CD8-positive, alpha-beta memory T cell (primary cell): ENCODE data around the gene RABGAP1. TPM values are rescaled to one million over a fixed set of nuclear protein-coding genes. Genes with fewer than 3 reads are reported as not detected.

Experiments
- CTCF ChIA-PET: fragments of 350-600 bp; sonication (Branson Sonifier 250); formaldehyde crosslinking; loops from one replicate; lab custom pipeline; 2021; ENCODE audit warnings: antibody characterized with exemption; lab: Charles Lee
- POLR2A ChIA-PET: fragments of 350-600 bp; sonication (Branson Sonifier 250); formaldehyde crosslinking; loops from one replicate; lab custom pipeline; 2021; ENCODE audit warnings: antibody characterized with exemption; lab: Charles Lee
- DNase-seq, 5 donors: peaks; one replicate each; pipeline versions ENCODE4 v3.0.0 to v3.0.0-alpha.2; 2020 to 2022; ENCODE audit warnings: mixed read lengths in 1 of 5
- H3K27ac ChIP-seq: one replicate; pipeline ENCODE4 v1.7.0; 2013; ENCODE audit warnings: low read depth, mild to moderate bottlenecking, low read length, moderate library complexity
- H3K27me3 ChIP-seq: 2 replicates; pipeline ENCODE4 v1.7.0; 2013; ENCODE audit warnings: low read length, mild to moderate bottlenecking; ENCODE audit not compliant: insufficient read depth, poor library complexity, severe bottlenecking
- H3K36me3 ChIP-seq: 2 replicates; pipeline ENCODE4 v1.7.0; 2013; ENCODE audit warnings: mild to moderate bottlenecking, low read length, moderate library complexity; ENCODE audit not compliant: insufficient read depth
- H3K4me1 ChIP-seq: 2 replicates; pipeline ENCODE4 v1.7.0; 2013; ENCODE audit warnings: mild to moderate bottlenecking, low read length, moderate library complexity; ENCODE audit not compliant: insufficient read depth
- H3K4me3 ChIP-seq: 2 replicates; pipeline ENCODE4 v1.7.0; 2013; ENCODE audit warnings: mild to moderate bottlenecking, low read length
- H3K9me3 ChIP-seq: 2 replicates; pipeline ENCODE4 v1.7.0; 2013; ENCODE audit warnings: mild to moderate bottlenecking, low read length
- H3K27ac Mint-ChIP-seq, 8 donors: one replicate each; pipeline ENCODE4 v1.8.0; 2020 to 2021; ENCODE audit warnings: mixed read lengths in 8 of 8, mild to moderate bottlenecking in 6 of 8, inconsistent platforms in 3 of 8, moderate library complexity in 3 of 8
- H3K27me3 Mint-ChIP-seq, 2 donors: one replicate each; pipeline ENCODE4 v1.8.0; 2020 to 2021; ENCODE audit warnings: mixed read lengths in 2 of 2, mild to moderate bottlenecking in 1 of 2, moderate library complexity in 1 of 2
- H3K36me3 Mint-ChIP-seq, 3 donors: one replicate each; pipeline ENCODE4 v1.8.0; 2020 to 2021; ENCODE audit warnings: mixed read lengths in 3 of 3, inconsistent platforms in 1 of 3, mild to moderate bottlenecking in 1 of 3
- H3K4me1 Mint-ChIP-seq, 3 donors: one replicate each; pipeline ENCODE4 v1.8.0; 2020 to 2021; ENCODE audit warnings: mixed read lengths in 3 of 3, inconsistent platforms in 1 of 3, mild to moderate bottlenecking in 1 of 3
- H3K4me3 Mint-ChIP-seq, 7 donors: one replicate each; pipeline ENCODE4 v1.8.0; 2020 to 2021; ENCODE audit warnings: mixed read lengths in 7 of 7, mild to moderate bottlenecking in 6 of 7, moderate library complexity in 4 of 7, inconsistent platforms in 2 of 7
- H3K9me3 Mint-ChIP-seq, 5 donors: one replicate each; pipeline ENCODE4 v1.8.0; 2020 to 2022; ENCODE audit warnings: mixed read lengths in 5 of 5, mild to moderate bottlenecking in 3 of 5, moderate library complexity in 2 of 5, inconsistent platforms in 1 of 5
- polyA plus RNA-seq: library from polyadenylated mRNA; unstranded; fragments of 300-500 nt; fragmentation: Illumina TruSeq; gene quantifications from one replicate; pipeline ENCODE4 v1.2.3, GENCODE V29; 2021
- total RNA-seq, 2 experiments: library from RNA; stranded (reverse); gene quantifications; one replicate each; pipeline ENCODE4 v1.2.3, GENCODE V29; 2021

The RABGAP1 gene
- total and polyA plus RNA-seq, 3 experiments from 2014 or later = 20.7 to 24.3 (median 22.2) TPM

DNA sequence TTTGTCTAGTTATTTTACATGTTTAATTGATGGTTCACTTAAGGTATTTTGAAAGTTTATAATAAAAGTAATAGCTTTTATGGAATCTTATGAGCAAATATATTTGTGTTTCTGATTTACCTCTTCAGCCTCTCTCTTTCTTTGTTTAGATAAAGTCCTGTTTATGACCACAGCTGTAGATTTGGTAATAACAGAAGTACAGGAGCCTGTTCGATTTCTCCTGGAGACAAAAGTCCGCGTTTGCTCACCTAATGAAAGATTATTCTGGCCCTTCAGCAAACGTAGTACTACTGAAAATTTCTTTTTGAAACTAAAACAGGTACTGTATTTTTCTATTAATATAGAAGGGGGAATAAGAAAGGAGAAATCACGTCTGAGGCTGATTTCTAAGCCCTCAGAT lies 57.6 kb downstream of the RABGAP1 start:
- ChIA-PET CTCF (no interaction called here), POLR2A (no interaction called here)
- peaks cover 6 to 66% (median 20%) of the 10 kb centered on the region in 3 donors for H3K36me3 Mint-ChIP-seq
- no peaks in the 10 kb centered on the region for H3K9me3 Mint-ChIP-seq
- no peaks in the 10 kb centered on the region for H3K9me3 ChIP-seq
- H3K36me3 ChIP-seq = peaks cover 5% of the 10 kb centered on the region
- no peaks in the 10 kb centered on the region for H3K4me1 Mint-ChIP-seq
- H3K4me3 Mint-ChIP-seq = no peak overlapping the region
- no peak for DNase-seq
- no peak overlapping the region for H3K27ac ChIP-seq
- H3K27ac Mint-ChIP-seq = no peak overlapping the region
- H3K27me3 Mint-ChIP-seq = no peaks in the 10 kb centered on the region
- no peaks in the 10 kb centered on the region for H3K4me1 ChIP-seq
- no peaks in the 10 kb centered on the region for H3K27me3 ChIP-seq
- no peak overlapping the region for H3K4me3 ChIP-seq

DNA sequence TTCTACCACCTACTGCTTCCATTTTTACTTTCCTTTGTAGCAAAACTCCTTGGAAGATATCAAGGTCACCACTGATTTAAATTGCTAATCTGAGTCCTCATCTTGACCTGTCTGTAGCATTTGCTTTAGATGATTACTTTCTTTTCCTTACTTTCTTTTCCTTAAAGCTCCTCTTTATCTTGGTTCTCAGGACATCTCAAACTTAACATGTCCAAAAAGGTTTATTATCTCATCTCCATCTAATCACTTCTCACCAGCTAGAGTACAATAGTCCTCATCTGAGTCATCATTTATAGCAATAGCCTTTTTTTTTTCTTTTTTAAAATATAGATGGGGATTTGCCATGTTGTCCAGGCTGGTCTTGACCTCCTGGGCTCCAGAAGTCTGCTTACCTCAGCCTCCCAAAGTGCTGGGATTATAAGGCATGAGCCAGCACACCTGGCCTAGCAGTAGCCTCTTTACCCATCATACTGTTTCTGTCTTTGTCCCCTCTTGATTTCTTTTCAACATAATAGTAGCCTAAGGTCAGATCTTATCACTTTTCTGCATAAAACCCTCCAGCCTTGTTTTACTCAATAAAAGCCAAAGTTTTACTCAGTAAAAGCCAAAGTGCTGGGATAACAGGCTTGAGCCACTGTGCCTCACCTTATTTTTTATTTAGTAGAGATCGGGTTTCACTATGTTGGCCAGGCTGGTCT lies 59.7 kb downstream of the RABGAP1 start:
- DNase-seq = no peak
- Histone ChIP-seq H3K27ac (no peak overlapping the region), H3K4me1 (no peaks in the 10 kb centered on the region), H3K4me3 (no peak overlapping the region), H3K9me3 (no peaks in the 10 kb centered on the region), H3K27me3 (no peaks in the 10 kb centered on the region), H3K36me3 (peaks cover 5% of the 10 kb centered on the region)
- Mint-ChIP-seq H3K9me3 (no peaks in the 10 kb centered on the region), H3K27ac (peak overlapping the region in 1 of 8 donors; percentile 20), H3K27me3 (no peaks in the 10 kb centered on the region), H3K4me3 (no peak overlapping the region), H3K4me1 (no peaks in the 10 kb centered on the region), H3K36me3 (peaks cover 6 to 70% (median 21%) of the 10 kb centered on the region in 3 donors)
- POLR2A ChIA-PET = no interaction called here
- CTCF ChIA-PET = no interaction called here

DNA sequence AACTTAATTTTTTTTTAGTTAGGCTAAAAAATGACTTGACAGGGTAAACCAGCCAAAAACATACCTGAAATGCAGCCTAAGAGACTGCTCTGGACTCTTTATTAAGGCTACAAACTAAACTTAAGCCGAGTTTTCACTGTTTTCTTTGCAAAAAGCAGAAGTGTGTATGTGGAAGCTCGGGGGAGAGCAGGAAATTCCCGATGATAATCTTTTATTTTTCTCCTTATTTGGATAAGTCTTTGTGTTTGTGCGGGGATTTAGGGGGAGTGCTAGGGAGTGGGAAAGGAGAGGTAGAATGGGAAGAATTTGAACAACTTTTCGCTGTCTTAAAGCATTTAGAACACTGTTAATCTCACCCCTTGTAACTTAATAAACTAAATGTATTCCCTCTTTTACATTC lies 61.9 kb downstream of the RABGAP1 start:
- Histone ChIP-seq H3K4me3 (no peak overlapping the region), H3K36me3 (peaks cover 5% of the 10 kb centered on the region), H3K4me1 (no peaks in the 10 kb centered on the region), H3K27me3 (no peaks in the 10 kb centered on the region), H3K27ac (peak overlapping the region; percentile 33), H3K9me3 (no peaks in the 10 kb centered on the region)
- no peak overlapping the region for H3K27ac Mint-ChIP-seq
- no peaks in the 10 kb centered on the region for H3K27me3 Mint-ChIP-seq
- DNase-seq = no peak
- no peaks in the 10 kb centered on the region for H3K9me3 Mint-ChIP-seq
- H3K4me3 Mint-ChIP-seq = no peak overlapping the region
- ChIA-PET POLR2A (no interaction called here), CTCF (no interaction called here)
- peaks cover 6 to 60% (median 25%) of the 10 kb centered on the region in 3 donors for H3K36me3 Mint-ChIP-seq
- no peaks in the 10 kb centered on the region for H3K4me1 Mint-ChIP-seq

DNA sequence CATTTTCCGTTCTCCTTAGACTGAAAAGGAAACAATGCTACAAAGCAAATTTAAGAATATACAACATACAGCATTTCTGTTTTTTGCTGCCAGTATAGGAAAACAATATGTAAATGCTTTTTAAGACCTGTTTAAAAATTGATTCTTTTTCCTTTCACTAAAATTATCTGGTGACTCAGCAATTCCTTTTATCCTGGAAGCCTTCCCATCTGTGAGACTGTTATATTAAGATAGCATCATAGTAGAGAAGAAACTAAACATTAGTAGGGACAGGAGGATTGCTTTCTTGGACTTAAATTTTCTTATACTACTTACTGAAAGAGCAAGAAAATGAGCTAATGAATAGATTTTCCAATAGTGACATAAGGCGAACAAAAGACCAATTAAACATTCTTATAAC lies 62.6 kb downstream of the RABGAP1 start:
- no peak overlapping the region for H3K4me3 Mint-ChIP-seq
- Histone ChIP-seq H3K27ac (peak overlapping the region; percentile 33), H3K9me3 (no peaks in the 10 kb centered on the region), H3K27me3 (no peaks in the 10 kb centered on the region), H3K4me3 (no peak overlapping the region), H3K36me3 (peaks cover 5% of the 10 kb centered on the region), H3K4me1 (no peaks in the 10 kb centered on the region)
- H3K27ac Mint-ChIP-seq = no peak overlapping the region
- no peak for DNase-seq
- ChIA-PET CTCF (no interaction called here), POLR2A (no interaction called here)
- no peaks in the 10 kb centered on the region for H3K27me3 Mint-ChIP-seq
- peaks cover 6 to 56% (median 25%) of the 10 kb centered on the region in 3 donors for H3K36me3 Mint-ChIP-seq
- no peaks in the 10 kb centered on the region for H3K4me1 Mint-ChIP-seq
- no peaks in the 10 kb centered on the region for H3K9me3 Mint-ChIP-seq

DNA sequence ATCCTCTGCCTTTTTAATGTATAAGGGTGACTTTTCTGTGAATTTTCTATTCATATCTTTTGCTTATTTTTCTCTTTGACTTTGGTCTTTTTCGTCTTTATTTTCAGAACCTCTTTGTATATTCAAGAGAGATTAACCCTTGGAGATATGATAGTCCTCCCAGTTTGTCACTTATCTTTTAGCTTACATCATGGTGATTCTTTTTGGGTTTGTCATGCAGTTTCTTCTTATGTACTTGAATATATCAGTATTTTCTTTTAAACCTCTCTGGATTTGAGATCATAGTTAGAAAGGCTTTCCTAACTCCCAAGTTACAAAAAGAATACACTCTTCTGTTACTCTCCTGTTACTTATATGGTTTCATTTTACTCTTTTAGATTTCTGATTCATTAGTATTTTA lies 65.1 kb downstream of the RABGAP1 start:
- Mint-ChIP-seq H3K27me3 (no peaks in the 10 kb centered on the region), H3K4me1 (no peaks in the 10 kb centered on the region), H3K4me3 (no peak overlapping the region), H3K9me3 (no peaks in the 10 kb centered on the region), H3K36me3 (peaks cover 4 to 45% (median 19%) of the 10 kb centered on the region in 3 donors), H3K27ac (no peak overlapping the region)
- Histone ChIP-seq H3K27ac (no peak overlapping the region), H3K36me3 (peaks cover 5% of the 10 kb centered on the region), H3K4me1 (no peaks in the 10 kb centered on the region), H3K27me3 (no peaks in the 10 kb centered on the region), H3K9me3 (no peaks in the 10 kb centered on the region), H3K4me3 (no peak overlapping the region)
- DNase-seq = no peak
- ChIA-PET POLR2A (no interaction called here), CTCF (interaction anchor here (1.4 kb wide), 1 partner anchor 12 kb away, joined by 3 read pairs; no protein-coding TSS in a partner anchor)

DNA sequence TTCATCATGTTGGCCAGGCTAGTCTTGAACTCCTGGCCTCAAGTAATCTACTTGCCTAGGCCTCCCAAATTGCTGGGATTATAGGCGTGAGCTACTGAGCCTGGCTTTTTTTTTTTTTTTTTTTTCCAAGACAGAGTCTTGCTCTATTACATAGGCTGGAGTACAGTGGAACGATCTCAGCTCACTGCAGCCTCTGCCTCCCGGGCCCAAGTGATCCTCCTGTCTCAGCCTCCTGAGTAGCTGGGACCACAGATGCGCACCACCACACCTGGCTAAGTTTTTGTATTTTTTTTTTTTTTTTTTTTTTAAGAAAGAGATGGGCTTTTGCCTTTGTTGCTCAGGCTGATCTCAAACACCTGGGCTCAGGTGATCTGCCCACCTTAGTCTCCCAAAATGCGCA lies 66.4 kb downstream of the RABGAP1 start:
- no peaks in the 10 kb centered on the region for H3K9me3 Mint-ChIP-seq

DNA sequence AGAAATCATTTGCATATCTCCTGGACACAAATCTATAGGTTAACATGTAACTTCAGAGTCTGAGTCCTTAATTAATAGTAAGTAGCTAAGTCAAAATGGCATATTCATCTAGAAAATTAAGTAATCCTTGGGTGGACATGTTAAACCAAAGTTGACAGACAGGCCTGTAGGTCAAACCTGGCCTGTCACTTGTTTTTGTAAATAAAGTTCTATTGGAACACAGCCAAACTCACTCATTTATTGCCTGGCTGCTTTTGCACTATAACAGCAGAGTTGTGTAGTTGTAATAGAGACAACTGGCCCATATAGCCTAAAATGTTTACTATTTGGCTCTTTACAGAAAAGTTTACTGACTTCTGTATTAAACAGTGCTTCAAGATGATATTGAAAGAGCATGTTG lies 68.1 kb downstream of the RABGAP1 start:
- no peaks in the 10 kb centered on the region for H3K27me3 Mint-ChIP-seq
- Histone ChIP-seq H3K4me3 (no peak overlapping the region), H3K27me3 (no peaks in the 10 kb centered on the region), H3K4me1 (no peaks in the 10 kb centered on the region), H3K9me3 (no peaks in the 10 kb centered on the region), H3K27ac (no peak overlapping the region), H3K36me3 (peaks cover 4% of the 10 kb centered on the region)
- no peak overlapping the region for H3K4me3 Mint-ChIP-seq
- no peaks in the 10 kb centered on the region for H3K4me1 Mint-ChIP-seq
- ChIA-PET CTCF (no interaction called here), POLR2A (interaction anchor here (0.6 kb wide), 1 partner anchor 1228 kb away, joined by 6 read pairs; no protein-coding TSS in a partner anchor)
- H3K36me3 Mint-ChIP-seq = peaks cover 14 to 54% (median 31%) of the 10 kb centered on the region in 3 donors
- no peak overlapping the region for H3K27ac Mint-ChIP-seq
- H3K9me3 Mint-ChIP-seq = no peaks in the 10 kb centered on the region
- DNase-seq = no peak

More for the DNA sequence above, 66.4 kb downstream of the RABGAP1 start:
- Mint-ChIP-seq H3K27me3 (no peaks in the 10 kb centered on the region), H3K4me3 (no peak overlapping the region), H3K4me1 (no peaks in the 10 kb centered on the region), H3K36me3 (peaks cover 8 to 49% (median 25%) of the 10 kb centered on the region in 3 donors), H3K27ac (no peak overlapping the region)
- peaks cover 4% of the 10 kb centered on the region for H3K36me3 ChIP-seq
- no peaks in the 10 kb centered on the region for H3K27me3 ChIP-seq
- no peak overlapping the region for H3K27ac ChIP-seq
- no peak overlapping the region for H3K4me3 ChIP-seq
- H3K9me3 ChIP-seq = no peaks in the 10 kb centered on the region
- H3K4me1 ChIP-seq = no peaks in the 10 kb centered on the region
- ChIA-PET CTCF (no interaction called here), POLR2A (no interaction called here)
- no peak for DNase-seq

DNA sequence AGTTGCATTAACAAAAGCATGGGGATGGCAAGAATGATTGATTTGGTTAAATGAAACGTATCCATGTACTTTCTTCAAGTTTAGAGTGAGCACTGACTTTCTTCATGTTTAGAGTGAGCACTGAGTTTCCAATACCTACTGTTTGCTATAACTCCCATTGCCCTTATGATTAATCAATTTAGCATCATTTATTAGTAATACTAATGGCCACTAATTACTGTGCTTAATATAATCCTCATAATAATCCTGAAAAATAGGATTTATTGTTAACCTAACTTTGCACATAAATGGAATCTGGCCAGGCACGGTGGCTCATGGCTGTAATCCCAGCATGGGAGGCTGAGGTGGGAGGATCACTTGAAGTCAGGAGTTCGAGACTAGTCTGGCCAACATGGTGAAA lies 70.6 kb downstream of the RABGAP1 start:
- no peak for DNase-seq
- H3K4me3 Mint-ChIP-seq = no peak overlapping the region
- H3K36me3 ChIP-seq = peaks cover 4% of the 10 kb centered on the region
- no peak overlapping the region for H3K27ac ChIP-seq
- no peaks in the 10 kb centered on the region for H3K27me3 ChIP-seq
- peak overlapping the region in 1 of 8 donors; percentile 13 for H3K27ac Mint-ChIP-seq
- H3K9me3 Mint-ChIP-seq = peaks cover 0 to 7% (median 0%) of the 10 kb centered on the region in 5 donors
- CTCF ChIA-PET = no interaction called here
- no peaks in the 10 kb centered on the region for H3K4me1 ChIP-seq
- POLR2A ChIA-PET = no interaction called here
- peaks cover 23 to 60% (median 31%) of the 10 kb centered on the region in 3 donors for H3K36me3 Mint-ChIP-seq
- H3K4me3 ChIP-seq = no peak overlapping the region
- H3K9me3 ChIP-seq = no peaks in the 10 kb centered on the region
- no peaks in the 10 kb centered on the region for H3K27me3 Mint-ChIP-seq
- no peaks in the 10 kb centered on the region for H3K4me1 Mint-ChIP-seq
